Erythroblast (primary cell): Measurements from ENCODE around the gene ARL15.

Source experiments
- GATA1 ChIP-seq: IDR thresholded peaks from 2 replicates; pipeline ENCODE4 v1.6.1; 2011; ENCODE audit warnings: low read depth, mild to moderate bottlenecking, control low read depth, low read length, moderate library complexity
- POLR2A ChIP-seq: IDR thresholded peaks from 2 replicates; pipeline ENCODE4 v1.6.1; 2011; ENCODE audit warnings: mild to moderate bottlenecking, low read length

DNA sequence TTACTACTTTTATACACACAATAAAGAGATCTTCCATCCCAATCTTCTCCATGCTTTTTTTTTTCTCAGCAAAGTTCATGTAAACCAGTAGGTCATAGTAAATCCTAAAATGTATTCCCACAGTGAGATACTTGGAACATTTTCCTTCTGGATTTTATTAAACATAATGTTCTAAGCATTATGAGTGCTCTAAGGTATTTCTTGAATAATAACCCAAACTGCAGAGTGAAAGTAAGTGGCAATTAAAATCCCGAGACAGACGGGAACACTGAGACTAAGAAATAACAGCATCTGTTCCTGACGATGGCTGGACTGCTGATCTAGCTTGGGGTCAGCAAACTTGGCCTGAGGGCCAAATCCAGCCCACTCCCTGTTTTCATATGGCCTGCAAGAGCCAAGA is 359.8 kb downstream of the ARL15 start:
- TF ChIP-seq POLR2A (no peak), GATA1 (no peak)
